GM21786 (cell line): ENCODE data around the gene PDCL2.
A peak's percentile ranks its signal among the peaks of the same experiment; 100 is the strongest.
"Not testable (repeated sequence)": the region's sequence is repeated elsewhere in the genome, so short reads cannot be mapped to it uniquely, and the experiment has no call there.

ENCODE experiments used
- ATAC-seq: cut with Tn5 transposase; IDR thresholded peaks from one replicate; pipeline ENCODE4 v1.9.1; 2021; ENCODE audit not compliant: unreplicated experiment

PDCL2 gene

GRCh38 chr4:55598641-55599040 is 6.6 kb upstream of the PDCL2 start:
- ATAC-seq, result no peak

- no peak for ATAC-seq
Measured at GRCh38 chr4:55588160-55588559, 3.9 kb downstream of the PDCL2 start.

- not testable (repeated sequence) for ATAC-seq
Measured at GRCh38 chr4:55582773-55583172, 9.3 kb downstream of the PDCL2 start.

DNA sequence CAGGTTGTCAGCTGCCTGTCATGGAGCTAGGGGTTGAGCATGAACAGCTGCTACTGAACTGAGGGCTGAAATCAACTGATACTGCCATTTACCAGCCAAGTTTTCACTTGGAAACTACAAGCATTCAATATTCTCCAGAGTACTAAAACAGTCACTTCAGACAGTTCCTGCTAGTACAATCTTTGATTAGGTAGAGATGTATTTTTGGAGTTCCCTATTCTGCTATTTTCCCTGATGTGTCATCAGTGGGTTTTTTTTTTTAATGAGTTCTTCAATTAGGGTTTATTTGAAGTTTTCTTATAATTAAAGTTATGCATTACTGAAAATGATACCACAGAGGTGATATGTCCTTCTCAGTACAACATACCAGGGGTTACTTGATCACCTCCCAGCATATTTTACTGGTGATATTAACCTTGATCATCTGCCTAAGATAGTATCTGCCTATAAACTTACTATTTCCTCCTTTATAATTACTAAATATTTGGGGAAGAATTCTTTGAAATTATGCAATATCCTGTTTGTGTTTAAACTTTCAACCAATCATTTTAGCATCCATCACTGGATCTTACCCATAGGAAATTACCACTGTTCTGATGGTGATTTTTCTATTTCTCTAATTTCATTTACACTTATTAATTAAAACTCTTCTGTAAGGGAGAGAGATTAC is 13.6 kb downstream of the PDCL2 start:
- no peak for ATAC-seq

DNA sequence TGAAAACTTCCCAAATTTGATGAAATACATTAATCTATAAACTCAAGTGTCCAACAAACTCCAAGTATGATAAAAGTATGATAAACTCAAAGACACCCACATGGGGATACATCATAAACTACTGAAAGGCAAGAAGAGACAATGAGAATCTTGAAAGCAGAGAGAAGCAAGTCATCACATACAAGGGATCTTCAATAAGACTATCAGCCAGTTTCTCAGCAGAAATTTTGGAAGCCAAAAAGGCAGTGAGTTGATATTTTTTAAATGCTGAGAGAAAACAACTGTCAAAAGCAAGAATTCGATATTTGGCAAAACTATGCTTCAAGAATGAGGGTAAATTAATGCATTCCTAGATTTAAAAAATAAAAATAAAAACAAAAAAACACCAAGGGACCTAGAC is 16.5 kb downstream of the PDCL2 start:
- no peak for ATAC-seq

DNA sequence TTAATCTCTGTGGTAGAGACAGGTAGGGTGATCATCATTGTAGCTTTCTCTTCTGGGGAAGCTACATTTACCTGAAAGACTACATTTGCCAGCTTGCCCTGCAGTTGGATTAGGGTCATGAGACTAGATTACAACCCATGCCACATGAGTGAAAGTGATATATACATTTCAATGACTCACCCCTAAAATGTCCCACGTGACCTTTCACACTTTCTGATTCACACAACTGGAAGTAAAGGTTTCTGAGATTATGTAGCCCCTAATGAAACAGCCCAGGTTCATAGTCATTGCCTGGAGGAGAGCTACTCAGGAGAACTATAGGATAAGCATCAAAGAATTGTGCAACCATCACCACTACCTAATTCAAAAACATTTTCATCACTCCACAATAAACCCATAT is 17.8 kb downstream of the PDCL2 start:
- ATAC-seq, result no peak

DNA sequence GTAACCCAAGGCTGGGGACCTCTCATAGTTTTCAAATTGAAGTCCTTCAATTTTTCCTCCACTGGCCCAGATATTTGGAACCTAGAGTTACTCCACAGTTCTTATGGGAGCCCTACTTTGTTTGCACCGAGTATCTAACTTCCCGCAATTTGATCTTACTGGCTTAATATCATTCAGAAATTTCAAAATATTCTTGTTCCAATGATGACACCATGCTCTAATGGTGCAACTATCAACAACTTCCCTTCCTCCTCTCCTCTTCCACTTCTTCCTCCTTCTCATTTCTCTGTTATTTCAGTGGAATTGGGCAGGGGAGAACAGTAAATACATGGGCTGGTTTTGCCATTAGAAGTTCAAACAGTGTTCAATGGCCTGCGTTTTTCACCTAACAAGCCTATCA is 20.2 kb downstream of the PDCL2 start:
- ATAC-seq, result no peak

- ATAC-seq, result peak; percentile 50
Measured at GRCh38 chr4:55568905-55569504, 23.0 kb downstream of the PDCL2 start.

GRCh38 chr4:55561889-55562288 is 30.2 kb downstream of the PDCL2 start:
- peak; percentile 100 for ATAC-seq

DNA sequence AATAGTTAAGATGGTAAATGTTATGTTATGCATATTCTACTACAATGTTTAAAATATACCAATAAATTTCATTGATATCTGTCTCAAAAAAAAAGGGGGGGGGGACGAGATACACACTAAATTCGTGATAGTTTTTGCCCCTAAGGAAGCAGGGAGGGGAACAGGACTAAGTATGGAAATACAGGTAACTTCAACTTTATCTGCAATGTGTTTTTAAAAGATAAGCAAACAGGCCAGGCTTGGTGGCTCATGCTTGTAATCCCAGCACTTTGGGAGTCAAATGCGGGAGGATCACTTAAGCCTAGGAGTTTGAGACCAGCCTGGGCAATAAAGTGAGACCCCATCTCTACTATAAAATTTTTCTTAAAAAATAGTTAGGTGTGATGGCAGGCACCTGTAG is 31.9 kb downstream of the PDCL2 start:
- ATAC-seq, result no peak

DNA sequence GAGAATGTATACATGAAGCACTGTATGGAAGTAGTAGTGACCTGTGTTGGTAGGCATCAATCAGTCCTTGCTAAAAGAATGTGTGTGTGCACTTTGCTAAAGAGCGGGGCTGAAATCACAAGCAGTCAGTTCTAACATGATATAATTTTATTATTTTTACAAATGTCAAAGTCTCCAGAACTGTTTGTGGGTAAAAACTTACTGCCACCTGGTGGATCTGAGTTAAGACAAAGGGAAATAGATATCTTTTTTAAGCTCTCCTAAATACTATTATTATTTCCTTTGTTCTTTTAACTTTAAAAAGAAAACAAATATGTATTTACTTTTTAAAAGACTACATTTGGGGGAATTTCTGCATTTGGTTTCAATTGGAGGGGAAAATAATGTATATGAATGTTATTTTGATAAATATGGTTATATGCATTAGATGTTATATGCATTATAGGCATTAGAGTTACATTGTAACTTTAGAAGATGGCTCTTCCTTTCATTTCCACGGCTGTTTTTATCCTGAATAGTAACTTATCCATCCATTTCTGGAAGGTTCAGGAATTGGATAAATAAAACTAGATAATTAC is 37.5 kb downstream of the PDCL2 start:
- peak; percentile 52 for ATAC-seq

- ATAC-seq, result no peak
Measured at GRCh38 chr4:55553441-55554201, 38.4 kb downstream of the PDCL2 start.

DNA sequence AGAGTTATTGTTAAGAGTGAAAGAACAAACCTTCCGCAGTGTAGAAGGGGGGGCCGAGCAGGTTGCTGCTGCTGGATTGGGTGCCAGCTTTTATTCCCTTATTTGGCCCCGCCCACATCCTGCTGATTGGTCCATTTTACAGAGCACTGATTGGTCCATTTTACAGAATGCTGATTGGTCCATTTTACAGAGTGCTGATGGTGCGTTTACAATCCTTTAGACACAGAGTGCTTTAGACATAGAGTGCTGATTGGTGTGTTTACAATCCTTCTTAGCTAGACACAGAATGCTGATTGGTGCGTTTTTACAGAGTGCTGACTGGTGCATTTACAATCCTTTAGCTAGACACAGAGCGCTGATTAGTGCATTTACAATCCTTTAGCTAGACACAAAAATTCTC is 40.1 kb downstream of the PDCL2 start:
- ATAC-seq, result not testable (repeated sequence)

GRCh38 chr4:55549888-55550287 is 42.2 kb downstream of the PDCL2 start:
- no peak for ATAC-seq

DNA sequence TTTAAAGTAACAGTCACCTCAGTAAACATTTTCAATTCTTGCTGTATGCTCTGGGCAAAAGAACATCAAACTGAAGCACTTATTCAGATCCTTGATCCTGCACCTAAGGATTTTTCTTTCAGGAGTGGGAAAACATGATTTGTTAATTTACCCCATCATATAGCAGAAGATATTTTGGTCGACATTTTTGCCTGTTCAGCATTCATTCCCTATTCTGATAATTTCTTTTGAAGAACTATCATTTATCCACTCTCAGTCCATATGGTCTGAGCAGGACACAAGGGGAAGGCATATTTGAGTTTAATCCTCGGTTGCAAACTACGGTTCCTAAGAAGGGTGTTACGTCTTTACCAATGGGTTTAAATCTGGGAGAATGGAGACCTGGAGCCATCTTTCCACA is 44.1 kb downstream of the PDCL2 start:
- no peak for ATAC-seq

DNA sequence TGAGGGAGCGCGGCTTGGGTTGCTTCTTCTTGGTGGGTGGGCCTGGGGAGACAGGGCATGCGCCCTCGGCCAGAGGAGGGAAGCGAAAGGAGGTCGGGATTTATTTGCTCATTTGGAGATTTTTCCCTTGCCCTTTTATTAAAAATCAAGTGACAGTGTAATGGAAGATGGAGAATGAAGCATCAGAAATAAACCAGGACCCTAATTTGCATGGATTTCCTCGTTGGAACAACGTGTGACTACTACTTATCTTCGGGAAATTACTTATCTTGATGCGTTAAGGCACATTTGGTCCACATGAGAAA is 44.6 kb downstream of the PDCL2 start:
- no peak for ATAC-seq

DNA sequence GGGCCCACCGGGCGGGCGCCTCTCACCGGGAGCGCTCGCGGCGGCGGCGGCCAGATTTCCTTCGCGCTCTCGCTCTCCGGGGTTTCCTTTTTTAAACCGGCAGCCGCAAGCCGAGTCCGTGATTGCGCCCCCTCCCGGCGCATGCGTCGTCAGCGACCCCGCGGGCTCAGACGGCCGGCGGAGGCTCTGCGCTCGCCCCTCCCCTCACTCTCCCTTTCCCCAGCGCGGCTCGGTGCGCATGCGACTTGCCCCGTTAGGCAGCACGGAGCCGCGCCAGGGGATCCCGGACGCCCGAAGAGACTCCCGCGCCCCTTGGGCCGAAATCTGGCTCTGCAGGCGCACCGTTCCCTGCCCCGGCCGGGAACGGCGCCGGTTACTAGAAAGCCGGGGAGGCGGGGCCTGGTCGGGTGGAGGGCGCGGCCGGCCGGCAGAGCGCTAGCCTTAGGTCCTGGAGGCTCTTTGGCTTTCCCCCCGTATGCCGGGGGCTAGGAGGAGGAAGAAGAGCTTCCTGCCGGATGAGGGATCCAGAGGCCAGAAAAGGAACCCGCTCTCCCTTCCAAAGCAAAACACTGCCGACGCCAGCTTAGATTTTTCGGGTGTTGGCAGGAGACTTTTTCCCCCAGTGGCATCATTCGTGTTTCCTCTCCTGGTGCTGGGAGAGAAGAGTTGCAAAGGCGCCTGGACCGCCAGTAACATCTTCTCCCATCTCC is 45.1 kb downstream of the PDCL2 start, which contains the start of gene CLOCK:
Gene CLOCK (minus strand): TSS at position 154 of the 710 bp plus-strand sequence. CDS start 64,124 bp downstream, outside the sequence.
- peak; percentile 72 for ATAC-seq

- peak; percentile 6 for ATAC-seq
Measured at GRCh38 chr4:55546506-55546755, 45.6 kb downstream of the PDCL2 start.

- peak; percentile 40 for ATAC-seq
Measured at GRCh38 chr4:55545641-55546505, 46.2 kb downstream of the PDCL2 start.

DNA sequence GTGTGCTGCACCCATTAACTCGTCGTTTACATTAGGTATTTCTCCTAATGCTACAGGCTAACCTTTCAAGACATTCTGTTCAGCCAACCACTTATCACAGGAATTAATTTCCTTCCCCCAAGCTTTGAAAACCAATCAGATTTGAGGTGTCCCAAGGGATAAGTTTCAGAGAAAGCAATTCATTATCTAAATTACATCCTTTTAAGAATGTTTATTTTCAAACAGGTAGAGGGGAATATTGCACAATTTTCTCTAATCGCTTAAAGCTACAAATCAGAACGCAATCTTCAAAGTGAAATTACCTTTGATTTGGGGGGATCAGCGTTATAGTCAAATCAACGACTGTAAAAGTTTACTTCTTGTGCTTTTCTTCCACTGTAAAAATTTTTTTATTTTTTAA is 46.9 kb downstream of the PDCL2 start:
- ATAC-seq, result no peak

DNA sequence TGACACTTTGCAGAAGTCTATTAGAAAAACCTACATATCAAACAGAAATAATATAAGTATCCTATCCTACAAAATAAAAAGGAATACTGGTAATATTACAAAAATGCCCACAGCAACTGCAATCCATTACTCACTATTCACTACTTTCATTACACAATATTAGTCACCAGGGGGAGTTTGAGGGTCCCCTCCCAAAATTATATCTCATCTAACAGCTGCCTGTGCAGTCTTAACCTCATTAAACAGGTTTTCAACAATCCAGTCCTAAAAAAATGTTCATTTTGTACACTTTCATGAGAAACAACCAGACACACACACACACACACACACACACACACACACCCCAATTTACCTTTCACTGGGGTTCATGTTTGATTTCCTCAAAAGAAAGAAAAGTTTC is 48.2 kb downstream of the PDCL2 start:
- ATAC-seq, result no peak
